CD4-positive, alpha-beta T cell (primary cell): ENCODE measurements around the gene SYT17. TPM values are rescaled to one million over a fixed set of nuclear protein-coding genes. Genes with fewer than 3 reads are reported as not detected.

Experiments
- ATAC-seq: fragments of 200-7000 bp; cut with Tn5 transposase; one replicate; pipeline ENCODE4 v1.10.0; 2022; ENCODE audit warnings: mild to moderate bottlenecking; ENCODE audit not compliant: poor library complexity
- CTCF ChIA-PET: fragments of 350-600 bp; sonication (Branson Sonifier 250); formaldehyde crosslinking; loops from one replicate; lab custom pipeline; 2021; ENCODE audit warnings: antibody characterized with exemption, inconsistent platforms; lab: Charles Lee
- POLR2A ChIA-PET: fragments of 350-600 bp; sonication (Branson Sonifier 250); formaldehyde crosslinking; loops from one replicate; lab custom pipeline; 2021; ENCODE audit warnings: antibody characterized with exemption, inconsistent platforms; lab: Charles Lee
- DNase-seq, 14 experiments: peaks; one replicate each; pipeline ENCODE4 v3.0.0-alpha.2; 2013 to 2020; ENCODE audit warnings: mixed read lengths in 2 of 14
- H3K27ac ChIP-seq, 2 donors: one replicate each; pipeline versions ENCODE4 v1.5.1 to v1.7.0; 2013; ENCODE audit warnings: low read length in 2 of 2, low read depth in 1 of 2, mild to moderate bottlenecking in 1 of 2
- H3K27me3 ChIP-seq, 2 experiments: 1 replicate in 1 of 2; 2 replicates in 1 of 2; pipeline versions ENCODE4 v1.6.1 to v1.7.0; 2013; ENCODE audit warnings: low read length in 2 of 2, control low read depth in 1 of 2, mild to moderate bottlenecking in 1 of 2, moderate library complexity in 1 of 2; ENCODE audit not compliant: insufficient read depth in 2 of 2, control insufficient read depth in 1 of 2
- H3K36me3 ChIP-seq: one replicate; pipeline ENCODE4 v1.6.1; 2013; ENCODE audit warnings: low read length, control low read depth; ENCODE audit not compliant: insufficient read depth
- H3K4me1 ChIP-seq: one replicate; pipeline ENCODE4 v1.6.1; 2013; ENCODE audit warnings: low read length, control low read depth; ENCODE audit not compliant: insufficient read depth
- H3K4me3 ChIP-seq: one replicate; pipeline ENCODE4 v1.5.1; 2013; ENCODE audit warnings: mild to moderate bottlenecking, low read length, moderate library complexity
- H3K9me3 ChIP-seq, 2 experiments: 1 replicate in 1 of 2; 2 replicates in 1 of 2; pipeline versions ENCODE4 v1.6.1 to v1.7.0; 2013; ENCODE audit warnings: low read length in 2 of 2, mild to moderate bottlenecking in 2 of 2, control low read depth in 1 of 2, moderate library complexity in 1 of 2; ENCODE audit not compliant: control insufficient read depth in 1 of 2, insufficient read depth in 1 of 2
- H3K27ac Mint-ChIP-seq: one replicate; pipeline ENCODE4 v1.8.0; 2020; ENCODE audit warnings: mixed read lengths
- H3K27me3 Mint-ChIP-seq: one replicate; pipeline ENCODE4 v1.8.0; 2021; ENCODE audit warnings: mixed read lengths
- H3K36me3 Mint-ChIP-seq: one replicate; pipeline ENCODE4 v1.8.0; 2021; ENCODE audit warnings: low read depth, mixed read lengths
- H3K4me1 Mint-ChIP-seq: one replicate; pipeline ENCODE4 v1.8.0; 2021; ENCODE audit warnings: low read depth, mixed read lengths
- H3K4me3 Mint-ChIP-seq: one replicate; pipeline ENCODE4 v1.8.0; 2020; ENCODE audit warnings: mild to moderate bottlenecking, mixed read lengths
- H3K9me3 Mint-ChIP-seq: one replicate; pipeline ENCODE4 v1.8.0; 2020; ENCODE audit warnings: mixed read lengths
- intact Hi-C, 2 experiments: fragments of 100-400 bp; cut with DNase I in 1 of 2; cut with micrococcal nuclease in 1 of 2; formaldehyde crosslinking; loops; one replicate each; pipeline versions ENCODE4 v1.15.1 to v1.9.0; 2023 to 2025; cut with DNase I, micrococcal nuclease
- total RNA-seq, 174 experiments: library from RNA in 2 of 174; stranded (reverse) in 2 of 174; gene quantifications; one replicate each; pipeline ENCODE4 v1.2.3 and lab custom pipeline; 2021 to 2026
- TF ChIP-seq, protein P1 (sequence below): fragments of 200-600 bp; IDR thresholded peaks from one replicate; pipeline ENCODE4 v1.8.0; 2022; ENCODE audit warnings: antibody characterized with exemption, mild to moderate bottlenecking

SYT17 gene
- total RNA-seq, 2 experiments from 2014 or later: not detected

DNA sequence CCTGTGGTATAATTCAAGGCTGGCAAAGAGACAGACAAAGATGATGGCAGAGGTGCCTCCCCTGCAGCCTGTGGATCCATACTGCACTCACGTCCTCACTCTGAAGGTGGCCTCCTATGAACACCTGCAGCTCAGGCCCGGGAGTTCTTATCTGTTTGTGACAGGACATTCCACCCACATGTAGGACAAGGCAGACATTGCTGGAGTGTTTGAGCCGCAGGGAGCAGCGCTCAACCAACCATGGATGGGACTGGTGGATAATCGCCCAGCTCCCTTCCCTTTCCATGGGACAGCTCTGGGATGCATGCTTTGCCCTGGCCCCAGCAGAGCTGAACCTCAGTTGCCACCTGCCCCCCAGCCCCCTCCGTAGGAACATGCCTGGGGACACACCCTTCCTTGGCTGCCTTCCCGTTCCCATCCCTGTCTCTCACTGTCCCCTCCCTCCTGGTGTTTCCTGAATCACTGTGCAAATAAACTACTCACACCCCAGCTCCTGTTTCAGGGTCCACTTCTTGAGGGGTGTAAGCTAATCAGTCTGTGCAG is 32.1 kb upstream of the SYT17 start:
- CTCF ChIA-PET: no interaction called here
- peaks cover 1% of the 10 kb centered on the region for H3K4me1 ChIP-seq

DNA sequence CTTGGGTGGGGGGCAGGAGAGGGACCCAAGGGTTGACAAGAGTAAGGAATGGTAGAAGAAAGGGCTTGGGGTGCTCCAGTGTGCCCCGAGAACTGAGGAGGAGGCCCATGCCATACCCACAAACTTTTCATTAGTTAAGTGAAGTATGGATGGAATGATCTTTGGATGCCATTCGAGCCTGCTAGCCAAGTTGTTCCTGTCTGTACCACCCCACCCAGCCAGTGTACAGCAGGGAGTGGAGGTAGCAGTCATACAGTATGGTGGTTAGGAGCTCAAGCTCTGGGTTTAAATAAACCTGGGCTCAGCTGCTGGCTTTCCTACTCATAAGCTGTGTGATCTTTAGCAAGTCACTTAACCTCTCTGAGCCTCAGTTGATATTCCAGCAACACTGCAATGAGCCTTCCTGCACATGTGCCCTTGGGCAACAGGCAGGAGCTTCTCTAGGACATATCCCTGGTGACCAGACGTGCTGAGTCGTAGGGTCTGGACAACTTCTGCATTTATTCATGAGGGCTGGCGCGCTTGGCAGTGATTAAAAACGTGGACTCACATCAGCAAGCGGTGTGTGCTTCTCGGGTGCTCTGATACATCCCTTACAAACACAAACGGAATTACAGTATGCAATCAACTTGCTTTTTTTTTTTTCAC is 31.4 kb upstream of the SYT17 start:
- no peaks in the 10 kb centered on the region for H3K4me1 ChIP-seq
- no peak for ATAC-seq
- H3K36me3 ChIP-seq: no peaks in the 10 kb centered on the region
- Mint-ChIP-seq H3K4me1 (no peaks in the 10 kb centered on the region), H3K4me3 (no peak overlapping the region), H3K9me3 (no peaks in the 10 kb centered on the region), H3K36me3 (no peaks in the 10 kb centered on the region), H3K27ac (no peak overlapping the region), H3K27me3 (peaks cover 9% of the 10 kb centered on the region)
- H3K4me3 ChIP-seq: no peak overlapping the region
- ChIA-PET POLR2A (no interaction called here), CTCF (no interaction called here)
- TF ChIP-seq, protein P1, sequence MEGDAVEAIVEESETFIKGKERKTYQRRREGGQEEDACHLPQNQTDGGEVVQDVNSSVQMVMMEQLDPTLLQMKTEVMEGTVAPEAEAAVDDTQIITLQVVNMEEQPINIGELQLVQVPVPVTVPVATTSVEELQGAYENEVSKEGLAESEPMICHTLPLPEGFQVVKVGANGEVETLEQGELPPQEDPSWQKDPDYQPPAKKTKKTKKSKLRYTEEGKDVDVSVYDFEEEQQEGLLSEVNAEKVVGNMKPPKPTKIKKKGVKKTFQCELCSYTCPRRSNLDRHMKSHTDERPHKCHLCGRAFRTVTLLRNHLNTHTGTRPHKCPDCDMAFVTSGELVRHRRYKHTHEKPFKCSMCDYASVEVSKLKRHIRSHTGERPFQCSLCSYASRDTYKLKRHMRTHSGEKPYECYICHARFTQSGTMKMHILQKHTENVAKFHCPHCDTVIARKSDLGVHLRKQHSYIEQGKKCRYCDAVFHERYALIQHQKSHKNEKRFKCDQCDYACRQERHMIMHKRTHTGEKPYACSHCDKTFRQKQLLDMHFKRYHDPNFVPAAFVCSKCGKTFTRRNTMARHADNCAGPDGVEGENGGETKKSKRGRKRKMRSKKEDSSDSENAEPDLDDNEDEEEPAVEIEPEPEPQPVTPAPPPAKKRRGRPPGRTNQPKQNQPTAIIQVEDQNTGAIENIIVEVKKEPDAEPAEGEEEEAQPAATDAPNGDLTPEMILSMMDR: no peak
- DNase-seq: peak in 2 of 14 experiments; percentile 15 to 33
- peaks cover 6 to 12% of the 10 kb centered on the region in 2 experiments for H3K27me3 ChIP-seq
- H3K27ac ChIP-seq: no peak overlapping the region
- intact Hi-C loops: no loop called here
- no peaks in the 10 kb centered on the region for H3K9me3 ChIP-seq

More for the DNA sequence above, 32.1 kb upstream of the SYT17 start:
- Histone ChIP-seq H3K27ac (no peak overlapping the region), H3K9me3 (no peaks in the 10 kb centered on the region), H3K4me3 (no peak overlapping the region), H3K36me3 (no peaks in the 10 kb centered on the region), H3K27me3 (peaks cover 6 to 12% of the 10 kb centered on the region in 2 experiments)
- Mint-ChIP-seq H3K4me3 (no peak overlapping the region), H3K4me1 (peaks cover 4% of the 10 kb centered on the region), H3K27me3 (peaks cover 5% of the 10 kb centered on the region), H3K36me3 (no peaks in the 10 kb centered on the region), H3K9me3 (no peaks in the 10 kb centered on the region), H3K27ac (no peak overlapping the region)
- TF ChIP-seq, protein P1: no peak
- intact Hi-C loops: no loop called here
- POLR2A ChIA-PET: no interaction called here
- no peak for ATAC-seq
- no peak for DNase-seq

DNA sequence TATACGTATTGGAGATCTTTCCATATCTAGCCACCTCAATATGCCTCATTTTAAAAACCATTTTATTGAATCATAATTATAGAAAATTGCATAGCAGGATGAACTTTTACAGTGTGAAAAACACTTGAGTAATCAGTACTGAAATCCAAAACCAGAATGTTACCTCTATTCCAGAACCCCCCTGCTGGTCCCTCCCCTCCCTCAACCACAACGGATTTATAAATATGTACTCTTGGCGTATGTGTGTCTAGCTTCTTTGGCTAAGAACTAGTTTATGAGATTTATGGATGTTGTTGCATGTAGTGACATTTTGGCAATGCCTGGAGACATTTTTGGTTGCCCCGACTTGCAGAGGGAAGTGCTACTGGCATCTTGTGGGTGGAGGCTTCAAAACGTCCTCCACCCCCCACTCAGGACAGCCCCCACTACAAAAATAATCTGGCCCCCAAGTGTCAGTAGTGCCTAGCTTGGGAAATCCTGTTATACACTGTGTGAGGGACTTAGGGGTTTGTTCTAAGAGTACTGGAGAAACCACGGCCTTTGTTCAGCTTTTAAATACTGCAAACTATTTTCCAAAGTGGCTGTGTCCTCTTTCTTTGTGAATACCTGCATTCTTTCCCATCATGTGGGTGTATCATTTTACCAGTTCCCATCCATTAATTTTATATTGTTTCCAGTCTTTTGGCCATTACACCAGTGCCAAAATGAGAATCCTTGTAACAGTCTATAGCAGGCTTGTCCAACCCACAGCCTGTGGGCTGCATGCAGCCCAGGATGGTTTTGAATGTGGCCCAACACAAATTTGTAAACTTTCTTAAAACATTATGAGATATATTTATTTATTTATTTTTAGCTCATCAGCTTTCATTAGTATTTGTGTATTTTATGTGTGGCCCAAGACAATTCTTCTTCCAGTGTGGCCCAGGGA is 30.6 kb upstream of the SYT17 start:
- no peaks in the 10 kb centered on the region for H3K4me1 Mint-ChIP-seq

More for the DNA sequence above, 30.6 kb upstream of the SYT17 start:
- H3K4me3 ChIP-seq: no peak overlapping the region
- no peak overlapping the region for H3K27ac ChIP-seq
- Mint-ChIP-seq H3K27me3 (peaks cover 11% of the 10 kb centered on the region), H3K36me3 (no peaks in the 10 kb centered on the region), H3K4me3 (no peak overlapping the region), H3K27ac (no peak overlapping the region), H3K9me3 (no peaks in the 10 kb centered on the region)
- ChIA-PET POLR2A (no interaction called here), CTCF (no interaction called here)
- TF ChIP-seq, protein P1: no peak
- intact Hi-C loops: no loop called here
- no peaks in the 10 kb centered on the region for H3K4me1 ChIP-seq
- no peak for DNase-seq
- no peaks in the 10 kb centered on the region for H3K36me3 ChIP-seq
- peaks cover 6 to 12% of the 10 kb centered on the region in 2 experiments for H3K27me3 ChIP-seq
- no peaks in the 10 kb centered on the region for H3K9me3 ChIP-seq
- ATAC-seq: no peak
